MM.1S (cell line): ENCODE data around the gene MRM3.
"Not testable (repeated sequence)": the region's sequence is repeated elsewhere in the genome, so short reads cannot be mapped to it uniquely, and the experiment has no call there.

Source experiments
- DNase-seq: peaks from one replicate; pipeline ENCODE4 v3.0.0-alpha.2; 2015
- H2AFZ ChIP-seq: fragments of 300-600 bp; sonication (generic); 2 replicates; pipeline ENCODE4 v1.6.0; 2016; ENCODE audit warnings: antibody characterized with exemption, low read length
- H3F3A ChIP-seq: fragments of 300-600 bp; sonication (generic); 2 replicates; pipeline ENCODE4 v1.6.1; 2016; ENCODE audit warnings: mild to moderate bottlenecking, antibody characterized with exemption, low read length, moderate library complexity, mixed read lengths; ENCODE audit not compliant: insufficient read depth
- H3K27ac ChIP-seq: fragments of 300-600 bp; sonication (generic); 2 replicates; pipeline ENCODE4 v1.5.1; 2016; ENCODE audit warnings: mild to moderate bottlenecking, low read length
- H3K27me3 ChIP-seq: fragments of 300-600 bp; sonication (generic); replicated peaks from 2 replicates; pipeline ENCODE4 v1.6.0; 2016; ENCODE audit warnings: low read length; ENCODE audit not compliant: insufficient read depth
- H3K36me3 ChIP-seq: fragments of 300-600 bp; sonication (generic); replicated peaks from 2 replicates; pipeline ENCODE4 v1.6.1; 2016; ENCODE audit warnings: mild to moderate bottlenecking, low read length, mixed read lengths; ENCODE audit not compliant: insufficient read depth
- H3K4me1 ChIP-seq: fragments of 300-600 bp; sonication (generic); 2 replicates; pipeline ENCODE4 v1.6.1; 2016; ENCODE audit warnings: low read length, mixed read lengths
- H3K4me2 ChIP-seq: fragments of 300-600 bp; sonication (generic); 2 replicates; pipeline ENCODE4 v1.6.0; 2016; ENCODE audit warnings: low read depth, low read length
- H3K4me3 ChIP-seq: fragments of 300-600 bp; sonication (generic); 2 replicates; pipeline ENCODE4 v1.5.1; 2016; ENCODE audit warnings: low read length, mixed read lengths
- H3K79me2 ChIP-seq: fragments of 300-600 bp; sonication (generic); 2 replicates; pipeline ENCODE4 v1.6.1; 2016; ENCODE audit warnings: mixed run types, low read length, mixed read lengths
- H3K9ac ChIP-seq: fragments of 300-600 bp; sonication (generic); 2 replicates; pipeline ENCODE4 v1.6.1; 2016; ENCODE audit warnings: low read length, mixed read lengths
- H3K9me2 ChIP-seq: fragments of 300-600 bp; sonication (generic); replicated peaks from 2 replicates; pipeline ENCODE4 v1.6.1; 2016; ENCODE audit warnings: mild to moderate bottlenecking, low read length, mixed read lengths; ENCODE audit not compliant: insufficient read depth
- H3K9me3 ChIP-seq: fragments of 300-600 bp; sonication (generic); replicated peaks from 2 replicates; pipeline ENCODE4 v1.6.1; 2016; ENCODE audit warnings: mild to moderate bottlenecking, low read length, mixed read lengths; ENCODE audit not compliant: insufficient read depth
- H4K20me1 ChIP-seq: fragments of 300-600 bp; sonication (generic); 2 replicates; pipeline ENCODE4 v1.6.1; 2016; ENCODE audit warnings: mild to moderate bottlenecking, low read length, moderate library complexity, mixed read lengths; ENCODE audit not compliant: insufficient read depth
- CTCF ChIP-seq: fragments of 300-600 bp; sonication (generic); IDR thresholded peaks from 2 replicates; pipeline ENCODE4 v1.5.1; 2016; ENCODE audit warnings: antibody characterized with exemption, low read length, mixed read lengths
- EZH2 ChIP-seq: fragments of 300-600 bp; sonication (generic); optimal IDR thresholded peaks from 2 replicates; pipeline ENCODE3; 2017; ENCODE audit warnings: low read depth, mild to moderate bottlenecking, antibody characterized with exemption, low read length, mixed read lengths
- EZH2phosphoT487 ChIP-seq: fragments of 300-600 bp; sonication (generic); IDR thresholded peaks from 2 replicates; pipeline ENCODE4 v1.6.1; 2018; ENCODE audit warnings: antibody characterized with exemption, low read length

MRM3 gene

GRCh38 chr17:746181-746580 is 36.0 kb upstream of the MRM3 start:
- TF ChIP-seq EZH2phosphoT487 (no peak), EZH2 (no peak), CTCF (no peak)
- no peak overlapping the region for H2AFZ ChIP-seq
- no peaks in the 10 kb centered on the region for H3K9me3 ChIP-seq
- no peaks in the 10 kb centered on the region for H3K9me2 ChIP-seq
- no peak overlapping the region for H3K4me2 ChIP-seq
- no peak for DNase-seq
- H3K36me3 ChIP-seq: peaks cover 20% of the 10 kb centered on the region
- H3K4me1 ChIP-seq: peaks cover 7% of the 10 kb centered on the region; the same call in 1 of the 2 replicates
- H3F3A ChIP-seq: no peaks in the 10 kb centered on the region
- no peak overlapping the region for H3K9ac ChIP-seq
- H3K4me3 ChIP-seq: no peak overlapping the region
- no peak overlapping the region for H3K27ac ChIP-seq
- peaks cover 61% of the 10 kb centered on the region for H3K79me2 ChIP-seq
- no peaks in the 10 kb centered on the region for H4K20me1 ChIP-seq
- H3K27me3 ChIP-seq: no peaks in the 10 kb centered on the region

DNA sequence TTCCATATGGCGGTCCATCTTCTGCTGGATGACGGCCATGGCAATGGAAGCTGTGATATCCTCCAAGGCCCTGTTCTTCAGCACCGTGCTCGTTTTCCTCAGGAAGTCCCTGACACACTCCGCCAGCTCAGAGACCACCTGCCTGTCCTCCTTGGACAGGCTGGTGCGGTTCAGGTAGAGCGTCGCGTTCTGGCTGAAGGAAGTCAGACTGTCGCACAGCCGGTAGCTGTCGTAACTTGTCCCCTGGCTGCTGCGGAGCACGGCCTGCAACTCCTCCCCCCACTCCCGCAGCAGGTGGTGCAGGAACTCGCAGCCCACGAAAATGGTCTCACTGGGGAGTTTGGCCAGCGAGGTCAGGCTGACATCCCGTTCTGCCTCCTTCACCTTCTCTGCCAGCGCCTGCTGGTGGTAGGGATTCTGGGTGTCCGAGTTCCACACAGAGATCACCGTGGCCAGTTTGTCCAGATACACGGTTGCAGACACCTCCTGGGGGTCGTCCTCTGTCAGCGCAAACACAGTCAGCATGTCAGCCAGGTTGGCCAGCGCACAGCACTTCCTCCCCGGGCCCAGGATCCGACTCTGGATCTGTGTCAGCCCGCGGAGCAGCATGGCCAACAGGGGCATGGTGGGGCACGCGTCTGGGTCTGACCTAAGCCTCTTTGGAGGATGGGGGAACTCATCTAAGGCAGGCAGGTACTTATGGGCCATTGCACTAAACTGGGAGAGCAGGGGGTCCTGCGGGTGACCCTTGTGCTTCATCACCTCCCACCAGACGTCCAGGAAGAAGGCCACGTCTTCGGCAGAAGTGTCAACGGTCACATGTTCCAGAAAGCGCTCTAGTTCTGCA is 35.1 kb upstream of the MRM3 start:
- Histone ChIP-seq H3K27ac (no peak overlapping the region), H3K4me1 (peaks cover 7% of the 10 kb centered on the region; the same call in 1 of the 2 replicates), H3K36me3 (peaks cover 20% of the 10 kb centered on the region), H3K79me2 (peaks cover 69% of the 10 kb centered on the region), H3K27me3 (no peaks in the 10 kb centered on the region), H3K9me3 (no peaks in the 10 kb centered on the region), H3K4me2 (no peak overlapping the region), H3K9me2 (no peaks in the 10 kb centered on the region), H4K20me1 (no peaks in the 10 kb centered on the region), H3K9ac (no peak overlapping the region), H2AFZ (no peak overlapping the region), H3K4me3 (no peak overlapping the region), H3F3A (no peaks in the 10 kb centered on the region)
- TF ChIP-seq EZH2: no peak
- TF ChIP-seq CTCF: no peak
- DNase-seq: no peak

GRCh38 chr17:748604-749003 is 33.5 kb upstream of the MRM3 start:
- H3K4me1 ChIP-seq, H3K27ac ChIP-seq, DNase-seq, H2AFZ ChIP-seq, H4K20me1 ChIP-seq, H3K4me3 ChIP-seq, H3K9me2 ChIP-seq, H3K27me3 ChIP-seq, H3K9me3 ChIP-seq, H3K4me2 ChIP-seq, H3F3A ChIP-seq, H3K9ac ChIP-seq: not testable (repeated sequence)
- H3K36me3 ChIP-seq: peaks cover 20% of the 10 kb centered on the region
- H3K79me2 ChIP-seq: peaks cover 69% of the 10 kb centered on the region

DNA sequence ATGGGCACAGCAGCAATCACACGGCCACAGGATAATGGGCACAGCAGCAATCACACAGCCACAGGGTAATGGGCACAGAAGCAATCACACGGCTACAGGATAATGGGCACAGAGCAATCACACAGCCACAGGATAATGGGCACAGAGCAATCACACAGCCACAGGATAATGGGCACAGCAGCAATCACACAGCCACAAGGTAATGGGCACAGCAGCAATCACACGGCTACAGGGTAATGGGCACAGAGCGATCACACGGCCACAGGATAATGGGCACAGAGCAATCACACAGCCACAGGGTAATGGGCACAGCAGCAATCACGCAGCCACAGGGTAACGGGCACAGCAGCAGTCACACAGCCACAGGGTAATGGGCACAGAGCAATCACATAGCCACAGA is 32.8 kb upstream of the MRM3 start:
- H3K27me3 ChIP-seq, H3K9ac ChIP-seq, H3K4me2 ChIP-seq, H3K9me2 ChIP-seq, H2AFZ ChIP-seq, H3K9me3 ChIP-seq, H3F3A ChIP-seq, H4K20me1 ChIP-seq, H3K4me3 ChIP-seq, H3K27ac ChIP-seq, H3K4me1 ChIP-seq, DNase-seq: not testable (repeated sequence)
- H3K79me2 ChIP-seq: peaks cover 69% of the 10 kb centered on the region
- H3K36me3 ChIP-seq: peaks cover 20% of the 10 kb centered on the region
